LNCAP (cell line): ENCODE measurements around the gene TLE5.

ENCODE experiments used
- TF ChIP-seq, protein P1 (sequence below): fragments of 450-650 bp; IDR thresholded peaks from 2 replicates; pipeline ENCODE4 v1.5.1; 2017; ENCODE audit warnings: mild to moderate bottlenecking

TLE5 gene

DNA sequence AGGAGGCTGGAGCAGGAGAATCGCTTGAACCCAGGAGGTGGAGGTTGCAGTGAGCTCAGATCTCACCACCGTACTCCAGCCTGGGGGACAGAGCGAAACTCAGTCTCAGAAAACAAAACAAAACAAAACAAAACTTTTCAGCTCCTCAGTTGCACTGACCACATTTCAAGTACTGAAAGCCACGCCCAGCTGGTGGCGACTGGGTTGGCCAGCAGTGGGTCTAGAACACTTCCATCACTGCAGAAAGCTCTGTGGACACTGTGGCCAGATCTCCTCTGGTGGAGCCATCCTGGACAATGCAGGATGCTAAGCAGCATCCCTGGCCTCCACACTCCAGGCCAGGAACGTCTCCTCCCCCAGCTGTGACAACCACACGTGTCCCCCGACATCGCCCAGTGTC, 54.3 kb downstream of the TLE5 start:
- TF ChIP-seq, protein P1, sequence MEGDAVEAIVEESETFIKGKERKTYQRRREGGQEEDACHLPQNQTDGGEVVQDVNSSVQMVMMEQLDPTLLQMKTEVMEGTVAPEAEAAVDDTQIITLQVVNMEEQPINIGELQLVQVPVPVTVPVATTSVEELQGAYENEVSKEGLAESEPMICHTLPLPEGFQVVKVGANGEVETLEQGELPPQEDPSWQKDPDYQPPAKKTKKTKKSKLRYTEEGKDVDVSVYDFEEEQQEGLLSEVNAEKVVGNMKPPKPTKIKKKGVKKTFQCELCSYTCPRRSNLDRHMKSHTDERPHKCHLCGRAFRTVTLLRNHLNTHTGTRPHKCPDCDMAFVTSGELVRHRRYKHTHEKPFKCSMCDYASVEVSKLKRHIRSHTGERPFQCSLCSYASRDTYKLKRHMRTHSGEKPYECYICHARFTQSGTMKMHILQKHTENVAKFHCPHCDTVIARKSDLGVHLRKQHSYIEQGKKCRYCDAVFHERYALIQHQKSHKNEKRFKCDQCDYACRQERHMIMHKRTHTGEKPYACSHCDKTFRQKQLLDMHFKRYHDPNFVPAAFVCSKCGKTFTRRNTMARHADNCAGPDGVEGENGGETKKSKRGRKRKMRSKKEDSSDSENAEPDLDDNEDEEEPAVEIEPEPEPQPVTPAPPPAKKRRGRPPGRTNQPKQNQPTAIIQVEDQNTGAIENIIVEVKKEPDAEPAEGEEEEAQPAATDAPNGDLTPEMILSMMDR = no peak

DNA sequence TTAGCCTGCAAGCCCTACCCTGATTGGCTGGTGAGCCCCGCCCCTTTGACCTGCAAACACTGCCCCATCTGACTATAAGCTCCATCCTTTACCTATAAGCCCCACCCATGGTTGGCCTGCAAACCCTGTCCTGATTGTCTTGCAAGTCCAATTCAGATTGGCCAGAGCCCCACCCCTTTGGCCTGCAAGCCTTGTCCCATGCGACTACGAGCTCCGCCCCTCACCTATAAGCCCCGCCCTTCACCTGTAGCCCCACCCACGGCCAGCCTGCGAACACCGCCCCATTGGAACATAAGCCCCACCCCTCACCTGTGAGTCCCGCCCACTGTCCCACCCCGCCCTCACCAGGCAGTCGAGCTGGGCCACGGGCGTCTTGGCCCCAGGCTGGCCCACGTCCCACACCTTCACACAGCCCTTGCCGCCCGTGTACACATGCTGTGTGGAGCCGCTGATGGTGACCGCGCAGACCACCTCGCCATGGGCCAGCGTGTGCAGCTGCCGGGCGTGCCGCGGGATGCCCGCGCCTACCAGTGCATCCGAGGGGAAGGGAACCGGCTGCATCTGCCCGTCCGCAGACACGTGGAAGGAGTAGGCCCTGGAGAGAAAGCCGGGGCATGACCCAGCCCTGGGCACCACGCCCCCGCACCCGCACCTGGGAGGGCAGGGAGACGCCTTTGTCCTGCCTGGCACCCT, 56.1 kb downstream of the TLE5 start:
- TF ChIP-seq, protein P1 = no peak

DNA sequence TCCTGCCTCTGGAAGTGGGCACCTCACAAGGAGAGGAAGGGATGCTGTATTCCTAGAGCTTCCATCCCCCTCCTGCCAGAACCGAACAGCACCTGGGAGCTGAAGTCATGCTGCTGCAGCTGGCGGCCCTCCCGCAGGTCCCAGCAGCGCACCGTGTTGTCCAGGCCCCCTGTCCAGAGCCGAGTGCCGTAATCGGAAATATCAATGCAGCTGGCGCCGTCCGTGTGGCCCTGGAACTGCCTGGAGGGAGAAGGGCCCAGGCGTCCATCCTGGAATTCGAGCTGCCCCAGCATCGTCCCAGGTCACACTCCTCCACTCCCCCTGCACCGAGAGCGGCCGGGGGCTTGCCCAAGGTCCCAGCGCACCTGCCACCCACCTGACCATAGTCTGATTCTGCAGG, 57.0 kb downstream of the TLE5 start:
- TF ChIP-seq, protein P1 = no peak

DNA sequence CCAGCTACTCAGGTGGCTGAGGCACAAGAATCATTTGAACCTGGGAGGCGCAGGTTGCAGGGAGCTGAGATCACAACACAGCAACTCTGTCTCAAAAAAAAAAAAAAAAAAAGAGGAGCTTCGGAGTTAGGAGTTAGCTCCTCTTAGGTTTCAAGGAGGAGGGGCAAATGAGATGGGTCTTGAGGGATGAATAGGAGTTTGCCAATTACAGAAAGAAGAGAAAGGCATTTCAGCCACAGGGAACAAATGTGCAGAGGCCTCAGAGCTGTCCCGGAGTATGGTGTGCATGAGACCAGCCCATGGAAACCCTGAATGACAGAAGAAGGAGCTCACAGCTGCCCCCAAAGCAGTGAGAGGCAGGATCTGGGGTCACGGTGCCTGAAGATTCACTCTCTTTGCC, 57.8 kb downstream of the TLE5 start:
- TF ChIP-seq, protein P1 = no peak

DNA sequence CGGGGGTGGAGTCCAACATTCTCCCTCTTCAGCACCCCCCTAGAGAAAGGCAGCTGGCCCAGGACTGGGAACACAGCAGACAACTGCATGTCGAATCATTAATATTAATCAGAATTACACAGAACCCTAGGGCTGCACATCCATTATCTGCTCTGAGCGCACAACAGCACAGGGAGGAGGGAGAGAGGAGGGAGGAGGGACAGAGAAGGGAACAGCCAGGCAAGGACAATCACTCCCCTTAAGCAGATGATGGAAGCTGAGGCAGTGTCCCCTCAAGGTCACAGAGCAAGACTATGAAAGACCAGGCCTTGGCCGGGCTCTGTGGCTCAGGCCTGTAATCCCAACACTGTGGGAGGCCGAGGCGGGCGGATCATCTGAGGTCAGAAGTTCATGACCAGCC, 59.2 kb downstream of the TLE5 start:
- TF ChIP-seq, protein P1 = no peak
